Right atrium auricular region (tissue), 2 donors: Measurements from ENCODE around the gene DNAJB2. TPM values are rescaled to one million over a fixed set of nuclear protein-coding genes. Genes with fewer than 3 reads are reported as not detected.

ENCODE experiments used
- DNase-seq: peaks from one replicate; pipeline ENCODE4 v3.0.0-alpha.2; 2019; ENCODE audit warnings: low spot score
- H3K27ac ChIP-seq, 2 donors: fragments of 200-600 bp; sonication (generic); 1 replicate in 1 of 2; 2 replicates in 1 of 2; pipeline ENCODE4 v1.5.1; 2016 to 2019
- H3K27me3 ChIP-seq, 2 donors: fragments of 200-600 bp; sonication (generic); one replicate each; pipeline versions ENCODE4 v1.5.1 to v1.6.0; 2017 to 2019
- H3K36me3 ChIP-seq: fragments of 200-600 bp; sonication (generic); one replicate; pipeline ENCODE4 v1.5.1; 2016
- H3K4me1 ChIP-seq, 2 donors: fragments of 200-600 bp; sonication (generic); one replicate each; pipeline versions ENCODE4 v1.5.1 to v1.6.0; 2017 to 2019
- H3K4me3 ChIP-seq, 2 donors: fragments of 200-600 bp; sonication (generic); 1 replicate in 1 of 2; 2 replicates in 1 of 2; pipeline ENCODE4 v1.5.1; 2017 to 2019; ENCODE audit warnings: mild to moderate bottlenecking in 1 of 2, moderate library complexity in 1 of 2
- H3K9me3 ChIP-seq, 2 donors: fragments of 200-600 bp; sonication (generic); one replicate each; pipeline ENCODE4 v1.5.1; 2019
- CTCF ChIP-seq, 2 donors: fragments of 200-600 bp; sonication (generic); IDR thresholded peaks; one replicate each; pipeline ENCODE4 v1.5.1; 2019; ENCODE audit warnings: antibody characterized with exemption in 2 of 2
- total RNA-seq, 2 donors: library from RNA; depleted of rRNA; stranded (reverse); fragments of >200 nt; gene quantifications; one replicate each; pipeline ENCODE4 v1.1.0, GENCODE V29; 2016

The DNAJB2 gene
- total RNA-seq, 2 donors from 2014 or later, result 33.3 to 38.7 TPM

GRCh38 chr2:219287580-219288265 lies 8.6 kb downstream of the DNAJB2 start:
- Histone ChIP-seq H3K4me3 (no peak overlapping the region), H3K27ac (no peak overlapping the region)

GRCh38 chr2:219289195-219289536 lies 10.0 kb downstream of the DNAJB2 start:
- no peak for TF ChIP-seq CTCF (IDR thresholded peaks at IDR 0.05)
- no peaks in the 10 kb centered on the region for H3K9me3 ChIP-seq
- peaks cover 14% of the 10 kb centered on the region for H3K36me3 ChIP-seq
- H3K27ac ChIP-seq, result peak overlapping the region; percentile 51 to 61
- no peaks in the 10 kb centered on the region for H3K27me3 ChIP-seq
- DNase-seq, result no peak
- H3K4me3 ChIP-seq, result no peak overlapping the region
- H3K4me1 ChIP-seq, result peaks cover 0 to 18% of the 10 kb centered on the region in 2 donors

More at GRCh38 chr2:219287580-219288265, 8.6 kb downstream of the DNAJB2 start:
- Histone ChIP-seq H3K9me3 (no peaks in the 10 kb centered on the region), H3K4me1 (peaks cover 0 to 18% of the 10 kb centered on the region in 2 donors), H3K36me3 (peaks cover 24% of the 10 kb centered on the region), H3K27me3 (no peaks in the 10 kb centered on the region)
- no peak for DNase-seq
- TF ChIP-seq CTCF (IDR thresholded peaks at IDR 0.05), result no peak

- peaks cover 0 to 18% of the 10 kb centered on the region in 2 donors for H3K4me1 ChIP-seq
- H3K9me3 ChIP-seq, result no peaks in the 10 kb centered on the region
- H3K27me3 ChIP-seq, result no peaks in the 10 kb centered on the region
- H3K4me3 ChIP-seq, result no peak overlapping the region
- peak; percentile 78 for DNase-seq
- no peak for TF ChIP-seq CTCF (IDR thresholded peaks at IDR 0.05)
- peaks cover 8% of the 10 kb centered on the region for H3K36me3 ChIP-seq
- H3K27ac ChIP-seq, result peak overlapping the region; percentile 51 to 61
Measured at GRCh38 chr2:219289537-219290361, 10.6 kb downstream of the DNAJB2 start.

GRCh38 chr2:219290381-219291171 lies 11.4 kb downstream of the DNAJB2 start:
- Histone ChIP-seq H3K27me3 (no peaks in the 10 kb centered on the region), H3K4me3 (no peak overlapping the region), H3K4me1 (peaks cover 0 to 24% of the 10 kb centered on the region in 2 donors), H3K27ac (peak overlapping the region; percentile 51 to 61), H3K9me3 (no peaks in the 10 kb centered on the region), H3K36me3 (no peaks in the 10 kb centered on the region)
- no peak for TF ChIP-seq CTCF (IDR thresholded peaks at IDR 0.05)
- DNase-seq, result no peak

GRCh38 chr2:219291394-219291793 lies 12.2 kb downstream of the DNAJB2 start:
- H3K4me1 ChIP-seq, result peaks cover 0 to 20% of the 10 kb centered on the region in 2 donors
- no peak overlapping the region for H3K4me3 ChIP-seq
- no peak for DNase-seq
- no peak for TF ChIP-seq CTCF (IDR thresholded peaks at IDR 0.05)
- no peaks in the 10 kb centered on the region for H3K36me3 ChIP-seq
- H3K27me3 ChIP-seq, result no peaks in the 10 kb centered on the region
- H3K9me3 ChIP-seq, result no peaks in the 10 kb centered on the region
- no peak overlapping the region for H3K27ac ChIP-seq
